ENCODE data around the gene LMOD2.

LMOD2 gene

DNA sequence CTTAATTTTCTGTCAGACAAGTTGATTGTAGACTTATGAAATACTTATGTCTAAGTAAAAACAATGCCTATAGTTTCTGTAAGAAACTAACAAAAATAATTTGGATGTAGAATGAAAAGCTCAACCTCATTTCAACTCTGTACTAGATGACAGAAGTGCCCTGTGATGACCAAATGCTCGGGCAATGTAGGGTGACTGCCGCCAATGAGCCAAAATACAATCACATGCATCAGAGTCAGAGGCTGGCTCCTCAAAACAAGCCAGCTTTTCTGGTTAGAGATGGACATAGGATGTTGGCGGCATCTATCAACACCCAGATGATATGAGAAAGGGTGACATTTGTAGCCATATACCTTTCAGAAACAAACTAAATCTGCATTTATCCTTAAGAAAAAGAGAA lies 23.9 kb downstream of the LMOD2 start:
- Histone ChIP-seq H3K79me1 (ENCODE audit: low read depth, low read length) (no peaks in the 10 kb centered on the region), H3K27me3 (ENCODE audit: control insufficient read depth in 3 of 3, insufficient read depth in 3 of 3, low read depth in 1 of 3, low read length in 3 of 3) (no peaks in the 10 kb centered on the region), H3K14ac (ENCODE audit: low read length) (no peak overlapping the region), H2BK15ac (ENCODE audit: low read length) (no peak overlapping the region), H4K91ac (ENCODE audit: low read depth, low read length, poor library complexity) (no peak overlapping the region), H3K27ac (replicated peaks; ENCODE audit: low read length) (no peak overlapping the region), H3K18ac (ENCODE audit: low read length) (no peak overlapping the region), H3K4me1 (ENCODE audit: control insufficient read depth in 2 of 2, insufficient read depth in 1 of 2, low read depth in 1 of 2, low read length in 2 of 2) (no peaks in the 10 kb centered on the region), H3K9me3 (replicated peaks in 1 of 2; ENCODE audit: control insufficient read depth in 2 of 2, insufficient read depth in 1 of 2, low read depth in 1 of 2, low read length in 2 of 2) (peaks cover 0 to 2% of the 10 kb centered on the region in 2 donors), H3K4me3 (ENCODE audit: low read length in 2 of 2) (no peak overlapping the region), H4K8ac (ENCODE audit: low read depth, low read length) (no peak overlapping the region), H3K23ac (ENCODE audit: low read depth, low read length, poor library complexity) (no peak overlapping the region), H3K9ac (ENCODE audit: low read depth, low read length, poor library complexity) (no peak overlapping the region), H2AK5ac (ENCODE audit: low read depth, low read length) (no peak overlapping the region), H3K36me3 (replicated peaks in 1 of 2; ENCODE audit: control insufficient read depth in 2 of 2, insufficient read depth in 2 of 2, low read length in 2 of 2) (peaks cover 4 to 53% of the 10 kb centered on the region in 2 donors), H2AFZ (ENCODE audit: low read length) (no peak overlapping the region), H2BK5ac (ENCODE audit: low read length) (no peak overlapping the region), H3K4ac (ENCODE audit: low read length) (no peak overlapping the region), H3K4me2 (ENCODE audit: insufficient read depth, low read length, poor library complexity, severe bottlenecking) (no peak overlapping the region), H2BK12ac (ENCODE audit: low read length) (no peak overlapping the region), H2BK120ac (ENCODE audit: low read depth, low read length) (no peak overlapping the region)
- DNase-seq (ENCODE audit: low spot score): no peak
- no CpG with 5 or more reads among the region's 3 CpGs for WGBS, 2 donors (ENCODE audit: extremely low coverage in 2 of 2, insufficient read length in 2 of 2, insufficient replicate concordance in 1 of 2)

- H2BK120ac ChIP-seq (ENCODE audit: low read depth, low read length): no peak overlapping the region
- H2AFZ ChIP-seq (ENCODE audit: low read length): no peak overlapping the region
- no peaks in the 10 kb centered on the region for H3K27me3 ChIP-seq (ENCODE audit: control insufficient read depth in 3 of 3, insufficient read depth in 3 of 3, low read depth in 1 of 3, low read length in 3 of 3)
- no peak overlapping the region for H3K4me3 ChIP-seq (ENCODE audit: low read length in 2 of 2)
- no peaks in the 10 kb centered on the region for H3K79me1 ChIP-seq (ENCODE audit: low read depth, low read length)
- no peak overlapping the region for H3K27ac ChIP-seq (replicated peaks; ENCODE audit: low read length)
- H3K9me3 ChIP-seq (replicated peaks in 1 of 2; ENCODE audit: control insufficient read depth in 2 of 2, insufficient read depth in 1 of 2, low read depth in 1 of 2, low read length in 2 of 2): peaks cover 0 to 2% of the 10 kb centered on the region in 2 donors
- no peak overlapping the region for H2AK5ac ChIP-seq (ENCODE audit: low read depth, low read length)
- DNase-seq (ENCODE audit: low spot score): no peak
- H2BK15ac ChIP-seq (ENCODE audit: low read length): no peak overlapping the region
- H3K36me3 ChIP-seq (replicated peaks in 1 of 2; ENCODE audit: control insufficient read depth in 2 of 2, insufficient read depth in 2 of 2, low read length in 2 of 2): peaks cover 4 to 63% of the 10 kb centered on the region in 2 donors
- no peak overlapping the region for H3K4me2 ChIP-seq (ENCODE audit: insufficient read depth, low read length, poor library complexity, severe bottlenecking)
- H3K9ac ChIP-seq (ENCODE audit: low read depth, low read length, poor library complexity): no peak overlapping the region
- WGBS, 2 donors (ENCODE audit: extremely low coverage in 2 of 2, insufficient read length in 2 of 2, insufficient replicate concordance in 1 of 2): no CpG with 5 or more reads among the region's 3 CpGs
- H2BK5ac ChIP-seq (ENCODE audit: low read length): no peak overlapping the region
- H3K23ac ChIP-seq (ENCODE audit: low read depth, low read length, poor library complexity): no peak overlapping the region
- H4K8ac ChIP-seq (ENCODE audit: low read depth, low read length): no peak overlapping the region
- H3K18ac ChIP-seq (ENCODE audit: low read length): no peak overlapping the region
- H3K14ac ChIP-seq (ENCODE audit: low read length): no peak overlapping the region
- no peak overlapping the region for H4K91ac ChIP-seq (ENCODE audit: low read depth, low read length, poor library complexity)
- H2BK12ac ChIP-seq (ENCODE audit: low read length): no peak overlapping the region
- no peak overlapping the region for H3K4ac ChIP-seq (ENCODE audit: low read length)
- H3K4me1 ChIP-seq (ENCODE audit: control insufficient read depth in 2 of 2, insufficient read depth in 1 of 2, low read depth in 1 of 2, low read length in 2 of 2): no peaks in the 10 kb centered on the region
These were observed 24.9 kb downstream of the LMOD2 start for GRCh38 chr7:123680580-123680979.

DNA sequence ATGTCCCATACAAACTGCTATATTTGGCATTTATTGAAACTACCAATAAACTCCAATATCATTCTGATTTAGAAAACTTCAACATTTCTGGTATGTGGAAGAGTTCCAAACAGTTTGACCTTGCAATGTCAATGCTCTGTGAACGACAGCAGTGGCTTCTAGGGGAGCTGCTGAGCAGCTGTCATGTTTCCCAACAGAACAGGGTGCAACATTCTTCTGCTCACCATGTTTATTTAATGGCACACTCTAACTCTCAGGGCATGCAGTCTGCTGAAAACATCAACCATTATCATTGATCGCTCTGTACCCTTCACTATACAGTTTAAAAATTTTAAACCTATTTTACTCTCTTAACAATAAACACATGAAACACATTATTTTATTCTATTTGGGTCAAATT lies 25.9 kb downstream of the LMOD2 start:
- H3K4ac ChIP-seq (ENCODE audit: low read length): no peak overlapping the region
- H3K27ac ChIP-seq (replicated peaks; ENCODE audit: low read length): no peak overlapping the region
- H3K4me3 ChIP-seq (ENCODE audit: low read length in 2 of 2): no peak overlapping the region
- no peaks in the 10 kb centered on the region for H3K4me1 ChIP-seq (ENCODE audit: control insufficient read depth in 2 of 2, insufficient read depth in 1 of 2, low read depth in 1 of 2, low read length in 2 of 2)
- H2AK5ac ChIP-seq (ENCODE audit: low read depth, low read length): no peak overlapping the region
- H3K79me1 ChIP-seq (ENCODE audit: low read depth, low read length): no peaks in the 10 kb centered on the region
- H3K4me2 ChIP-seq (ENCODE audit: insufficient read depth, low read length, poor library complexity, severe bottlenecking): no peak overlapping the region
- no peak overlapping the region for H3K18ac ChIP-seq (ENCODE audit: low read length)
- no peak overlapping the region for H2BK120ac ChIP-seq (ENCODE audit: low read depth, low read length)
- DNase-seq (ENCODE audit: low spot score): no peak
- no peak overlapping the region for H2BK12ac ChIP-seq (ENCODE audit: low read length)
- H4K8ac ChIP-seq (ENCODE audit: low read depth, low read length): no peak overlapping the region
- H2BK15ac ChIP-seq (ENCODE audit: low read length): no peak overlapping the region
- no peak overlapping the region for H3K23ac ChIP-seq (ENCODE audit: low read depth, low read length, poor library complexity)
- no peak overlapping the region for H3K14ac ChIP-seq (ENCODE audit: low read length)
- H3K27me3 ChIP-seq (ENCODE audit: control insufficient read depth in 3 of 3, insufficient read depth in 3 of 3, low read depth in 1 of 3, low read length in 3 of 3): no peaks in the 10 kb centered on the region
- peaks cover 4 to 71% of the 10 kb centered on the region in 2 donors for H3K36me3 ChIP-seq (replicated peaks in 1 of 2; ENCODE audit: control insufficient read depth in 2 of 2, insufficient read depth in 2 of 2, low read length in 2 of 2)
- H2AFZ ChIP-seq (ENCODE audit: low read length): no peak overlapping the region
- H3K9me3 ChIP-seq (replicated peaks in 1 of 2; ENCODE audit: control insufficient read depth in 2 of 2, insufficient read depth in 1 of 2, low read depth in 1 of 2, low read length in 2 of 2): peaks cover 0 to 2% of the 10 kb centered on the region in 2 donors
- H2BK5ac ChIP-seq (ENCODE audit: low read length): no peak overlapping the region
- H4K91ac ChIP-seq (ENCODE audit: low read depth, low read length, poor library complexity): no peak overlapping the region
- no peak overlapping the region for H3K9ac ChIP-seq (ENCODE audit: low read depth, low read length, poor library complexity)
- 100% methylated on average over 1 of the region's 2 CpGs; no CpG with 5 or more reads in 1 of the 2 donors for WGBS, 2 donors (ENCODE audit: extremely low coverage in 2 of 2, insufficient read length in 2 of 2, insufficient replicate concordance in 1 of 2)

DNA sequence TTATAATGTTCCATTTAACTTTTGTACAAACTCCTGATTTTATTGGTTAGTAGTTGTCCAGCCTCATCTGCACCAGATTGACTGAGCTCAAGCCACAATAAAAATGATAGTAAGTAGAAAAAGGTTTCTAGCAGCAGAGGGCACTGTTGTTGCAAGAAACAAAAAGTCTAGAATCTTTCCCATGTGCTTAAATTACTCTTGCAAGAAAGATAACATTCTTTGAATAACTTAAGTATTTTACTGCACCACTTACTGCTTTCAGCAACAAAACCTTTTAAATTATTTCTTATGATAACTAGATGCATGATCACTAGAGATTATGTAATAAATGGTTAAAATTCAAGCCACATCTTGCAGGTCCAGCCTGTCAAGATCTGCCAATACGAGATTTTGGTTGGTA lies 27.0 kb downstream of the LMOD2 start:
- Histone ChIP-seq H3K9ac (ENCODE audit: low read depth, low read length, poor library complexity) (no peak overlapping the region), H3K9me3 (replicated peaks in 1 of 2; ENCODE audit: control insufficient read depth in 2 of 2, insufficient read depth in 1 of 2, low read depth in 1 of 2, low read length in 2 of 2) (peaks cover 0 to 2% of the 10 kb centered on the region in 2 donors), H3K27ac (replicated peaks; ENCODE audit: low read length) (no peak overlapping the region), H3K79me1 (ENCODE audit: low read depth, low read length) (no peaks in the 10 kb centered on the region), H3K4ac (ENCODE audit: low read length) (no peak overlapping the region), H3K4me1 (ENCODE audit: control insufficient read depth in 2 of 2, insufficient read depth in 1 of 2, low read depth in 1 of 2, low read length in 2 of 2) (no peaks in the 10 kb centered on the region), H2BK12ac (ENCODE audit: low read length) (no peak overlapping the region), H2BK5ac (ENCODE audit: low read length) (no peak overlapping the region), H3K36me3 (replicated peaks in 1 of 2; ENCODE audit: control insufficient read depth in 2 of 2, insufficient read depth in 2 of 2, low read length in 2 of 2) (peaks cover 4 to 81% of the 10 kb centered on the region in 2 donors), H4K8ac (ENCODE audit: low read depth, low read length) (no peak overlapping the region), H2AK5ac (ENCODE audit: low read depth, low read length) (no peak overlapping the region), H4K91ac (ENCODE audit: low read depth, low read length, poor library complexity) (no peak overlapping the region), H2AFZ (ENCODE audit: low read length) (no peak overlapping the region), H3K14ac (ENCODE audit: low read length) (no peak overlapping the region), H3K4me3 (ENCODE audit: low read length in 2 of 2) (no peak overlapping the region), H3K27me3 (ENCODE audit: control insufficient read depth in 3 of 3, insufficient read depth in 3 of 3, low read depth in 1 of 3, low read length in 3 of 3) (no peaks in the 10 kb centered on the region), H3K23ac (ENCODE audit: low read depth, low read length, poor library complexity) (no peak overlapping the region), H3K18ac (ENCODE audit: low read length) (no peak overlapping the region), H3K4me2 (ENCODE audit: insufficient read depth, low read length, poor library complexity, severe bottlenecking) (no peak overlapping the region), H2BK15ac (ENCODE audit: low read length) (no peak overlapping the region), H2BK120ac (ENCODE audit: low read depth, low read length) (no peak overlapping the region)
- DNase-seq (ENCODE audit: low spot score): peak; percentile 17
- no CpG with 5 or more reads among the region's 1 CpG for WGBS, 2 donors (ENCODE audit: extremely low coverage in 2 of 2, insufficient read length in 2 of 2, insufficient replicate concordance in 1 of 2)
